Naive thymus-derived CD4-positive, alpha-beta T cell (primary cell): ENCODE data around the gene QRSL1. TPM values are rescaled to one million over a fixed set of nuclear protein-coding genes. Genes with fewer than 3 reads are reported as not detected.

Experiments used
- ATAC-seq: fragments of 150-1000 bp; cut with Tn5 transposase; 2 replicates; pipeline ENCODE4 v1.10.0; 2021; ENCODE audit warnings: mild to moderate bottlenecking, moderate library complexity
- CTCF ChIA-PET: fragments of 350-600 bp; sonication (Branson Sonifier 250); formaldehyde crosslinking; loops from one replicate; lab custom pipeline; 2021; ENCODE audit warnings: antibody characterized with exemption; lab: Charles Lee
- POLR2A ChIA-PET: fragments of 350-600 bp; sonication (Branson Sonifier 250); formaldehyde crosslinking; loops from one replicate; lab custom pipeline; 2021; ENCODE audit warnings: antibody characterized with exemption, inconsistent platforms; lab: Charles Lee
- DNase-seq, 9 donors: peaks; one replicate each; pipeline versions ENCODE4 v3.0.0 to v3.0.0-alpha.2; 2020 to 2022; ENCODE audit warnings: mixed read lengths in 1 of 9
- H3K27ac ChIP-seq: one replicate; pipeline ENCODE4 v1.7.0; 2013; ENCODE audit warnings: mild to moderate bottlenecking, low read depth, low read length, moderate library complexity
- H3K27me3 ChIP-seq, 2 donors: one replicate each; pipeline ENCODE4 v1.7.0; 2013; ENCODE audit warnings: low read length in 2 of 2, mild to moderate bottlenecking in 2 of 2, moderate library complexity in 2 of 2; ENCODE audit not compliant: control insufficient read depth in 2 of 2, insufficient read depth in 2 of 2
- H3K36me3 ChIP-seq, 3 experiments: 1 replicate in 2 of 3; 2 replicates in 1 of 3; pipeline ENCODE4 v1.7.0; 2013; ENCODE audit warnings: low read length in 3 of 3, mild to moderate bottlenecking in 3 of 3, moderate library complexity in 1 of 3; ENCODE audit not compliant: insufficient read depth in 3 of 3, control insufficient read depth in 2 of 3
- H3K4me1 ChIP-seq, 2 donors: one replicate each; pipeline ENCODE4 v1.7.0; 2013; ENCODE audit warnings: low read length in 2 of 2, mild to moderate bottlenecking in 2 of 2, moderate library complexity in 1 of 2; ENCODE audit not compliant: control insufficient read depth in 2 of 2, insufficient read depth in 2 of 2
- H3K4me3 ChIP-seq: 2 replicates; pipeline ENCODE4 v1.7.0; 2013; ENCODE audit warnings: mild to moderate bottlenecking, low read length
- H3K9me3 ChIP-seq, 3 experiments: 1 replicate in 2 of 3; 2 replicates in 1 of 3; pipeline ENCODE4 v1.7.0; 2013; ENCODE audit warnings: low read length in 3 of 3; ENCODE audit not compliant: control insufficient read depth in 2 of 3
- H3K27ac Mint-ChIP-seq, 9 donors: one replicate each; pipeline ENCODE4 v1.8.0; 2020 to 2022; ENCODE audit warnings: mixed read lengths in 9 of 9, mild to moderate bottlenecking in 8 of 9, moderate library complexity in 5 of 9, inconsistent platforms in 2 of 9
- H3K27me3 Mint-ChIP-seq, 5 donors: one replicate each; pipeline ENCODE4 v1.8.0; 2021 to 2022; ENCODE audit warnings: mixed read lengths in 5 of 5, mild to moderate bottlenecking in 1 of 5
- H3K36me3 Mint-ChIP-seq, 5 donors: one replicate each; pipeline ENCODE4 v1.8.0; 2020 to 2022; ENCODE audit warnings: mixed read lengths in 5 of 5, mild to moderate bottlenecking in 3 of 5, inconsistent platforms in 1 of 5
- H3K4me1 Mint-ChIP-seq, 7 donors: one replicate each; pipeline ENCODE4 v1.8.0; 2020 to 2022; ENCODE audit warnings: mixed read lengths in 7 of 7, mild to moderate bottlenecking in 3 of 7, inconsistent platforms in 1 of 7
- H3K4me3 Mint-ChIP-seq, 10 donors: one replicate each; pipeline ENCODE4 v1.8.0; 2020 to 2022; ENCODE audit warnings: mild to moderate bottlenecking in 10 of 10, mixed read lengths in 10 of 10, moderate library complexity in 6 of 10, inconsistent platforms in 2 of 10
- H3K9me3 Mint-ChIP-seq, 11 donors: one replicate each; pipeline ENCODE4 v1.8.0; 2020 to 2022; ENCODE audit warnings: mixed read lengths in 11 of 11, mild to moderate bottlenecking in 4 of 11, inconsistent platforms in 1 of 11, moderate library complexity in 1 of 11
- intact Hi-C, 2 donors: fragments of 100-400 bp; cut with micrococcal nuclease; formaldehyde crosslinking; loops; one replicate each; pipeline ENCODE4 v1.15.1; 2023
- polyA plus RNA-seq, 2 donors: library from polyadenylated mRNA; unstranded; fragments of 300-500 nt; fragmentation: Illumina TruSeq; gene quantifications; one replicate each; pipeline ENCODE4 v1.2.3, GENCODE V29; 2021
- total RNA-seq, 6 experiments: library from RNA in 5 of 6; stranded (reverse) in 5 of 6; gene quantifications; 1 replicate in 5 of 6; 2 replicates in 1 of 6; pipeline ENCODE4 v1.2.3 and lab custom pipeline; 2021 to 2026

QRSL1 gene
- total and polyA plus RNA-seq, 7 experiments from 2014 or later, result 8.0 to 14.8 (median 12.8) TPM

DNA sequence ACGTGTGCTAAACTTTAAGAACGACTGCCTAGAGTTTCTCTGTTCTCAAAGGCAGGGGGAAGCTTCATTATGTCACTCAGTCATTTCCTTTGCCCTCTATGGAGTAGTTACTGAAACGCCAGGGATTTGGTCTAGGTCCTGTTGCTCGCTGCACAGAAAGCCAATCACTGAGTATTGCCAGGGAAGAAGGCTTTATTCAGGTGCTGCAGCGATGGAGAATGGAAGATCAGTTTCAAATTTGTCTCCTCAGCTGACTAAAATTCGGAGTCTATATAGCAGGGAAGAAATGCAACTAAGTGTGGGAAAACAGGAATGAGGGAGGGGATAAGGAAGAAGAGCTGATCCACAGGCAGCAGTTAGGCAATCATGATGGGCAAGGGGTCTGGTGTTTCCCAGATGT, 75.8 kb downstream of the QRSL1 start:
- H3K4me3 Mint-ChIP-seq, result no peak overlapping the region
- no peaks in the 10 kb centered on the region for H3K4me1 ChIP-seq

DNA sequence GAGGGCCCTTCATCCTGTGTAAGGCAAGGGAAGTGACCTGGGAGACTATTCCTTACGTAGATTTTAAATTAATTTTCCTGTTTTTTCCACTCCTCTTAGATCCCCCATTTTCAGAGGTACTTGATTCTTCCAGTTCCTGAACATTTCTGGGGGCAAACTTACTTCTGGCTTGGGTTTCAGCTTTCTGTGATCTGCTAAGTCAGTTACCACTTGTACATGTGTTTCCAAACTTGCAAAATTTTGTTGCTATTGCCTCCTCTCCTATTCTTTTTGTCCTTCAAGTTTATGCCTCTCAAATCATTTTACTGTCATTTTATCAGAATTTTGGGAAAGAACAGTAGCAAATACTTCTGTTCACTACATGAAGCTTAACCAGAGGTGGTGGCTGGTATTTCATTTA, 81.2 kb downstream of the QRSL1 start:
- CTCF ChIA-PET, result no interaction called here
- H3K4me1 ChIP-seq, result no peaks in the 10 kb centered on the region
- no peaks in the 10 kb centered on the region for H3K27me3 ChIP-seq
- Mint-ChIP-seq H3K4me1 (no peaks in the 10 kb centered on the region), H3K27ac (no peak overlapping the region), H3K27me3 (peaks cover 12 to 22% (median 17%) of the 10 kb centered on the region in 5 donors), H3K4me3 (no peak overlapping the region), H3K36me3 (no peaks in the 10 kb centered on the region), H3K9me3 (peaks cover 0 to 4% (median 0%) of the 10 kb centered on the region in 11 donors)
- no peaks in the 10 kb centered on the region for H3K9me3 ChIP-seq
- intact Hi-C loops, result no loop called here
- no peak overlapping the region for H3K4me3 ChIP-seq
- H3K27ac ChIP-seq, result no peak overlapping the region
- POLR2A ChIA-PET, result no interaction called here
- no peaks in the 10 kb centered on the region for H3K36me3 ChIP-seq
- no peak for DNase-seq
- no peak for ATAC-seq

More for the DNA sequence above, 75.8 kb downstream of the QRSL1 start:
- no peak overlapping the region for H3K4me3 ChIP-seq
- H3K9me3 ChIP-seq, result no peaks in the 10 kb centered on the region
- Mint-ChIP-seq H3K4me1 (no peaks in the 10 kb centered on the region), H3K36me3 (peaks cover 0 to 4% (median 0%) of the 10 kb centered on the region in 5 donors), H3K27ac (no peak overlapping the region), H3K9me3 (peaks cover 0 to 10% (median 5%) of the 10 kb centered on the region in 11 donors), H3K27me3 (peaks cover 15 to 35% (median 22%) of the 10 kb centered on the region in 5 donors)
- ATAC-seq (no peak), DNase-seq (no peak)
- POLR2A ChIA-PET, result no interaction called here
- intact Hi-C loops, result no loop called here
- H3K36me3 ChIP-seq, result no peaks in the 10 kb centered on the region
- no peak overlapping the region for H3K27ac ChIP-seq
- CTCF ChIA-PET, result no interaction called here
- H3K27me3 ChIP-seq, result no peaks in the 10 kb centered on the region

DNA sequence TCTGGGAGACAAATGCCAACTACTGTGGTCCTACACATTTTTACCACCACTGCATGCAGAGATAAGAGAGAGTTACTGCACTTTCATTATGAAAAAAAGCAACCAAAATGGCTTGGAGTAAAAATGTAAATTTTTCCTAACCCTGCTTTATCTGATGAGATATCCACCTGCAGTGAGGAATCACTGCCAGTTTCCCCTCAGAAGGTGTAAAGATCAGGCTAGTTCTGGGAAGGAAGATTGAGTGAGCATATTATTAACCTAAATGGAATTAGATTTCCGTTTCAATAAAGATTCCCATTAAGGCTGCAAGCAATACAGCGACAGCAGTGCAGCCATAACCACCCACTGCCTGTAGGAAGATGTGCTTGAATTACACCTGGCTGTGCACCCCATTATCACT, 84.9 kb downstream of the QRSL1 start:
- H3K36me3 ChIP-seq, result no peaks in the 10 kb centered on the region
- no peaks in the 10 kb centered on the region for H3K9me3 ChIP-seq
- no peak for ATAC-seq
- ChIA-PET CTCF (no interaction called here), POLR2A (no interaction called here)
- no peaks in the 10 kb centered on the region for H3K27me3 ChIP-seq
- Mint-ChIP-seq H3K36me3 (no peaks in the 10 kb centered on the region), H3K4me3 (no peak overlapping the region), H3K27me3 (peaks cover 14 to 38% (median 28%) of the 10 kb centered on the region in 5 donors), H3K4me1 (peaks cover 0 to 1% (median 0%) of the 10 kb centered on the region in 7 donors), H3K27ac (peak overlapping the region in 1 of 9 donors; percentile 9), H3K9me3 (peaks cover 0 to 1% (median 0%) of the 10 kb centered on the region in 11 donors)
- intact Hi-C loops, result no loop called here
- H3K27ac ChIP-seq, result no peak overlapping the region
- DNase-seq, result no peak
- no peaks in the 10 kb centered on the region for H3K4me1 ChIP-seq
- H3K4me3 ChIP-seq, result no peak overlapping the region

DNA sequence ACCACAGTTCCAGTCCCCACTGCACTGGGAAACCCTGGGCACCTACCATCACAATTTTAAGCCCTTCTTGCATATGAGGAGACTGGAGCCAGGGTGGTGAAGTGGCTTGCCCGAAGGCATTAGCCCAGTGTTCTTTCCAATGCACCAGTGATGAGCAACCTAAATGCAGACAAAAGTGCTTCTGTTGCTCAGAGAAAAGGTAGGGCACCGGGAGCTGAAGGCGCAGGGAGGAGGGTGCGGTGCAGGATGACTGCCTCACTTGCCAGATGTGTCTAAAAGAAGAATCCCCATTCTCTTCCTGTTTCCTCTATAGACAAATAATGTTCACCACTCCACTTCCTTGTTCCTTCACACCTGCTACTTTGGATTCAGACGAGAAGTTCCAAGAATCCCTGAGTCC, 86.5 kb downstream of the QRSL1 start:
- H3K4me3 Mint-ChIP-seq, result no peak overlapping the region
- H3K4me1 Mint-ChIP-seq, result peaks cover 0 to 1% (median 0%) of the 10 kb centered on the region in 7 donors
- ATAC-seq (no peak), DNase-seq (no peak)
- POLR2A ChIA-PET, result no interaction called here
- Histone ChIP-seq H3K4me3 (no peak overlapping the region), H3K27me3 (no peaks in the 10 kb centered on the region), H3K9me3 (no peaks in the 10 kb centered on the region), H3K4me1 (no peaks in the 10 kb centered on the region), H3K36me3 (no peaks in the 10 kb centered on the region), H3K27ac (no peak overlapping the region)
- H3K27me3 Mint-ChIP-seq, result peaks cover 14 to 30% (median 28%) of the 10 kb centered on the region in 5 donors
- CTCF ChIA-PET, result no interaction called here
- no peaks in the 10 kb centered on the region for H3K36me3 Mint-ChIP-seq
- intact Hi-C loops, result no loop called here
- peaks cover 0 to 1% (median 0%) of the 10 kb centered on the region in 11 donors for H3K9me3 Mint-ChIP-seq
- H3K27ac Mint-ChIP-seq, result no peak overlapping the region

DNA sequence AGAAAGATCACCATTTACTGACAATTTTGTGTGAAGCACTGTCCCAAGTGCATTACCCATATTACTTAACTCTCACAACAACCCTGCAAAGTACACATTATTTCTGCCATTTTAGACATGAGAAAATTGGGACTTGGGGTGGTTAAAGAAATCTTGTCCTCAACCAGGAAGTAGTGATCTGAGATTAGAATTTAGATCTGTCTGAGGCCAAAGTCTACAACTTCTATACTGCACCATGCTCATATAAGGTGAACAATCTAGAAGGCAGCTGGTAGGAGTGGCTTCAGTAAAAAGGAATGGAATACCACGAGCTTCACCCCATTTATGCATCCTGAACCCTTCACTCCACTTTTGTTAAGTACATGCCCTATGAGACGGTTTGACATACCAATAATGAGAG, 87.6 kb downstream of the QRSL1 start:
- intact Hi-C loops, result no loop called here
- no peak for ATAC-seq
- no peaks in the 10 kb centered on the region for H3K36me3 ChIP-seq
- ChIA-PET CTCF (no interaction called here), POLR2A (no interaction called here)
- peaks cover 9 to 38% (median 32%) of the 10 kb centered on the region in 5 donors for H3K27me3 Mint-ChIP-seq
- H3K4me3 ChIP-seq, result no peak overlapping the region
- H3K27ac ChIP-seq, result no peak overlapping the region
- H3K9me3 Mint-ChIP-seq, result peaks cover 0 to 1% (median 0%) of the 10 kb centered on the region in 11 donors
- no peak overlapping the region for H3K4me3 Mint-ChIP-seq
- no peaks in the 10 kb centered on the region for H3K9me3 ChIP-seq
- no peak overlapping the region for H3K27ac Mint-ChIP-seq
- H3K4me1 Mint-ChIP-seq, result peaks cover 0 to 1% (median 0%) of the 10 kb centered on the region in 7 donors
- DNase-seq, result no peak
- no peaks in the 10 kb centered on the region for H3K36me3 Mint-ChIP-seq
- H3K4me1 ChIP-seq, result no peaks in the 10 kb centered on the region
- H3K27me3 ChIP-seq, result no peaks in the 10 kb centered on the region

Other genes starting within 250 kb of the QRSL1 start
- 1 to 10 TPM; 5.1 to 6.4 (median 5.6) TPM for gene RTN4IP1, start 80 bp upstream of the QRSL1 start, total RNA-seq
- gene RTN4IP1, start 80 bp upstream of the QRSL1 start, polyA plus RNA-seq, result 1 to 10 TPM; 6.9 to 9.4 TPM